Medulla oblongata (tissue), 1 donor: Measurements from ENCODE around the gene FBXL20.
"Not testable (repeated sequence)": the region's sequence is repeated elsewhere in the genome, so short reads cannot be mapped to it uniquely, and the experiment has no call there.

ENCODE experiments used
- DNase-seq: peaks from one replicate; pipeline ENCODE4 v3.0.0-alpha.2; 2015; ENCODE audit errors: extremely low spot score

The FBXL20 gene

GRCh38 chr17:39401412-39402243 lies at the start of gene FBXL20:
Gene FBXL20 (minus strand): TSS chr17:39401626. CDS start chr17:39401402, 224 bp downstream.
- DNase-seq, result peak; percentile 95

GRCh38 chr17:39450847-39451581 lies 49.6 kb upstream of the FBXL20 start, which contains the start of gene MED1:
Gene MED1 (minus strand): TSS chr17:39451263. CDS start chr17:39451062, 201 bp downstream.
- peak; percentile 98 for DNase-seq

- DNase-seq, result no peak
These were observed 48.6 kb upstream of the FBXL20 start for GRCh38 chr17:39450051-39450450.

- no peak for DNase-seq
These were observed 46.1 kb upstream of the FBXL20 start for GRCh38 chr17:39447561-39447960.

- no peak for DNase-seq
These were observed 41.9 kb upstream of the FBXL20 start for GRCh38 chr17:39443326-39443725.

- not testable (repeated sequence) for DNase-seq
These were observed 38.4 kb upstream of the FBXL20 start for GRCh38 chr17:39439868-39440267.

- DNase-seq, result no peak
These were observed 28.2 kb upstream of the FBXL20 start for GRCh38 chr17:39429600-39429999.

GRCh38 chr17:39416141-39416540 lies 14.7 kb upstream of the FBXL20 start:
- no peak for DNase-seq

- no peak for DNase-seq
These were observed 8.9 kb upstream of the FBXL20 start for GRCh38 chr17:39410279-39410678.

GRCh38 chr17:39408360-39408759 lies 6.9 kb upstream of the FBXL20 start:
- DNase-seq, result no peak

GRCh38 chr17:39406951-39407350 lies 5.5 kb upstream of the FBXL20 start:
- DNase-seq, result no peak

GRCh38 chr17:39405436-39405835 lies 4.0 kb upstream of the FBXL20 start:
- DNase-seq, result no peak

GRCh38 chr17:39404542-39405378 lies 3.3 kb upstream of the FBXL20 start:
- no peak for DNase-seq

GRCh38 chr17:39402890-39403605 lies 1.6 kb upstream of the FBXL20 start:
- no peak for DNase-seq

- peak; percentile 97 for DNase-seq
These were observed 941 bp upstream of the FBXL20 start for GRCh38 chr17:39402244-39402889.

- peak; percentile 13 for DNase-seq
These were observed 647 bp downstream of the FBXL20 start for GRCh38 chr17:39400547-39401411.

- DNase-seq, result no peak
These were observed 1.6 kb downstream of the FBXL20 start for GRCh38 chr17:39399791-39400190.

GRCh38 chr17:39393736-39394135 lies 7.7 kb downstream of the FBXL20 start:
- no peak for DNase-seq

GRCh38 chr17:39391448-39391847 lies 10.0 kb downstream of the FBXL20 start:
- no peak for DNase-seq

GRCh38 chr17:39385040-39385439 lies 16.4 kb downstream of the FBXL20 start:
- no peak for DNase-seq
